K562 (cell line): ENCODE data around the gene DGCR8. TPM values are rescaled to one million over a fixed set of nuclear protein-coding genes. Genes with fewer than 3 reads are reported as not detected.

Experiments used
- E2F3 ChIP-seq: fragments of 250-450 bp; sonication (Bioruptor Pico); IDR thresholded peaks from 2 replicates; pipeline ENCODE4 v1.4.0; 2020; ENCODE audit warnings: mild to moderate bottlenecking
- HCFC1 ChIP-seq: IDR thresholded peaks from 2 replicates; pipeline ENCODE4 v1.6.1; 2012; ENCODE audit warnings: low read depth, low read length, improper control_type of control experiment
- HOXB6 ChIP-seq: fragments of 250-450 bp; sonication (Bioruptor Pico); IDR thresholded peaks from 2 replicates; pipeline ENCODE4 v1.5.1; 2022; ENCODE audit warnings: mild to moderate bottlenecking, borderline replicate concordance
- JUN ChIP-seq, 2 experiments: sonication (generic) in 1 of 2; formaldehyde crosslinking in 1 of 2; IDR thresholded peaks; 2 replicates each; pipeline versions ENCODE4 v1.6.1 to v1.8.0; 2012 to 2022; ENCODE audit warnings: borderline replicate concordance in 2 of 2, mild to moderate bottlenecking in 2 of 2, improper control_type of control experiment in 1 of 2, low read depth in 1 of 2, low read length in 1 of 2, missing genetic modification reagents in 1 of 2
- MXI1 ChIP-seq: IDR thresholded peaks from 2 replicates; pipeline ENCODE4 v1.6.1; 2011; ENCODE audit warnings: low read depth, mild to moderate bottlenecking, improper control_type of control experiment, low read length
- PHF8 ChIP-seq: fragments of 200-600 bp; sonication (generic); IDR thresholded peaks from 2 replicates; pipeline ENCODE4 v1.6.1; 2012; ENCODE audit warnings: mixed run types, mild to moderate bottlenecking, inconsistent platforms, low read length, moderate library complexity, borderline replicate concordance
- POLR2G ChIP-seq: fragments of 200-400 bp; formaldehyde crosslinking; IDR thresholded peaks from 2 replicates; pipeline ENCODE4 v1.6.1; 2017; ENCODE audit warnings: low read depth, mild to moderate bottlenecking, antibody characterized with exemption, low read length, moderate library complexity
- TBL1XR1 ChIP-seq, 2 experiments: IDR thresholded peaks; 2 replicates each; pipeline ENCODE4 v1.6.1; 2012; ENCODE audit warnings: improper control_type of control experiment in 2 of 2, low read length in 2 of 2, mild to moderate bottlenecking in 1 of 2
- TCF3 ChIP-seq: sonication (generic); formaldehyde crosslinking; IDR thresholded peaks from 2 replicates; pipeline ENCODE4 v1.4.0; 2020; ENCODE audit warnings: mild to moderate bottlenecking, missing genetic modification reagents
- U2AF1 ChIP-seq: fragments of 200-400 bp; formaldehyde crosslinking; optimal IDR thresholded peaks from 2 replicates; pipeline ENCODE3; 2017; ENCODE audit warnings: mild to moderate bottlenecking, low read depth, low read length, moderate library complexity
- YY1 ChIP-seq, 3 experiments: IDR thresholded peaks; 2 replicates each; pipeline ENCODE4 v1.6.1; 2011; ENCODE audit warnings: low read length in 2 of 3, mild to moderate bottlenecking in 2 of 3, moderate library complexity in 2 of 3, borderline replicate concordance in 1 of 3, control low read depth in 1 of 3, low read depth in 1 of 3; ENCODE audit not compliant: insufficient read depth in 3 of 3, insufficient replicate concordance in 2 of 3, control insufficient read depth in 1 of 3, insufficient read length in 1 of 3; ENCODE audit errors: extremely low read depth in 1 of 3
- ZC3H11A ChIP-seq: IDR thresholded peaks from 2 replicates; pipeline ENCODE4 v1.6.1; 2012; ENCODE audit warnings: low read depth, low read length, improper control_type of control experiment
- ZNF143 ChIP-seq: sonication (generic); formaldehyde crosslinking; IDR thresholded peaks from 2 replicates; pipeline ENCODE4 v1.9.0; 2022; ENCODE audit warnings: mild to moderate bottlenecking, missing genetic modification reagents
- ZNF197 ChIP-seq: fragments of 200-800 bp; sonication (Bioruptor generic); IDR thresholded peaks from 2 replicates; pipeline ENCODE4 v1.6.1; 2016; ENCODE audit warnings: low read depth, missing genetic modification characterization, missing compliant biosample characterization
- ZNF384 ChIP-seq: IDR thresholded peaks from 2 replicates; pipeline ENCODE4 v1.6.1; 2012; ENCODE audit warnings: low read depth, low read length, improper control_type of control experiment
- polyA plus RNA-seq, 8 experiments: library from polyadenylated mRNA; depleted of rRNA in 4 of 8; stranded (reverse) in 5 of 8; unstranded in 3 of 8; fragments of >200 nt; fragmentation: Nextera tagmentation in 2 of 8; fragmentation: Illumina TruSeq in 1 of 8; extraction: Ambion mirVana in 2 of 8; extraction: Trizol in 1 of 8; gene quantifications; 2 replicates each; pipeline versions ENCODE4 v1.2.1 to v1.2.3, GENCODE V29; 2011 to 2014; ENCODE audit warnings: inconsistent platforms in 1 of 8, missing spikeins in 1 of 8
- total RNA-seq, 7 experiments: library from RNA; depleted of rRNA in 6 of 7; stranded (reverse); fragments of >200 nt in 6 of 7; fragmentation: Illumina TruSeq in 2 of 7; extraction: Trizol in 2 of 7; gene quantifications; 2 replicates each; pipeline versions ENCODE4 v1.2.1 to v1.2.3, GENCODE V29; 2011 to 2021; ENCODE audit warnings: low replicate concordance in 1 of 7
- TF ChIP-seq, protein P1 (sequence below), 2 experiments: IDR thresholded peaks; 2 replicates each; pipeline ENCODE4 v1.6.1; 2011; ENCODE audit warnings: borderline replicate concordance in 1 of 2, control low read depth in 1 of 2, low read depth in 1 of 2, low read length in 1 of 2, mild to moderate bottlenecking in 1 of 2, mixed read lengths in 1 of 2, moderate library complexity in 1 of 2; ENCODE audit not compliant: insufficient read depth in 1 of 2, insufficient read length in 1 of 2, poor library complexity in 1 of 2, severe bottlenecking in 1 of 2; ENCODE audit errors: extremely low read depth in 1 of 2
- TF ChIP-seq, protein P2 (sequence below): fragments of 250-450 bp; sonication (Bioruptor Pico); IDR thresholded peaks from 2 replicates; pipeline ENCODE4 v1.8.0; 2021; ENCODE audit warnings: moderate library complexity, mild to moderate bottlenecking, inconsistent platforms
- TF ChIP-seq, protein P3 (sequence below): fragments of 450-650 bp; IDR thresholded peaks from 2 replicates; pipeline ENCODE4 v1.6.1; 2016; ENCODE audit warnings: low read depth, mild to moderate bottlenecking, moderate library complexity

DGCR8 gene
- total and polyA plus RNA-seq, 9 of the 15 experiments (the other 6 are each of a cell fraction or from before 2014, with no cell fraction given): 5.9 to 144 (median 80.1) TPM

DNA sequence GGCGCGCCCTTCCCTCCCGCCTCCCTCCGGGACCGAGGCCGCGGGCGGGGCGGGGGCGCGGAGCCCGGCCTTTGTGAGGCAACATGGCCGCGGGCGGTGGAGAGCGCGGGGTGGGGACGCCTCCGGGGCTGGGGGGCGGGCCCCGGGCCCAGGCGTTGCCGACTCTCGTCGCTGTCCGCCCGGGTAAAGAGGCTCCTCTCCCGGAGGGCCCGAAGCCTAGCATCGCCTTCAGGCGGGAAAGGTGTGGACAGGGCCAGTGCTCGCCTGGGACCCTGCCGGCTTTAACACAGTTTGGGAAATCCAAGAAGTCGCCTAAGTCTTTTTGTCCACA is 369 bp downstream of the DGCR8 start (continued):
- no peak for TF ChIP-seq ZNF197 (CRISPR knock-in tag)
- peak; percentile 30; the same call in 1 of the 2 replicates for TF ChIP-seq HCFC1
- TF ChIP-seq JUN (IDR thresholded peaks at IDR 0.05; ENCODE audit: borderline replicate concordance, low read depth, low read length): peak; percentile 49
- no peak for TF ChIP-seq JUN (CRISPR knock-in tag; IDR thresholded peaks at IDR 0.05; ENCODE audit: borderline replicate concordance)
- TF ChIP-seq U2AF1: no peak
- TF ChIP-seq HOXB6 (CRISPR knock-in tag): no peak
- TF ChIP-seq PHF8: peak; percentile 46; the same call in 1 of the 2 replicates
- TF ChIP-seq ZNF143 (CRISPR knock-in tag): no peak
- peak in 1 of 2 experiments; percentile 73; a peak in 1 of 4 replicates for TF ChIP-seq TBL1XR1 (IDR thresholded peaks at IDR 0.05; ENCODE audit: low read length in 2 of 2)
- 0 out of 2 replicates have a peak, but pooled peaks have one; percentile 7 for TF ChIP-seq ZNF384
- peak; percentile 70 for TF ChIP-seq MXI1
- peak in 2 of 3 experiments; percentile 75 to 98 for TF ChIP-seq YY1 (IDR thresholded peaks at IDR 0.05; ENCODE audit: borderline replicate concordance in 1 of 3, control insufficient read depth in 1 of 3, extremely low read depth in 1 of 3, insufficient read depth in 3 of 3, insufficient read length in 1 of 3, insufficient replicate concordance in 2 of 3, low read depth in 1 of 3, low read length in 2 of 3)
- TF ChIP-seq E2F3: peak; percentile 7; the same call in 1 of the 2 replicates
- TF ChIP-seq, protein P1, sequence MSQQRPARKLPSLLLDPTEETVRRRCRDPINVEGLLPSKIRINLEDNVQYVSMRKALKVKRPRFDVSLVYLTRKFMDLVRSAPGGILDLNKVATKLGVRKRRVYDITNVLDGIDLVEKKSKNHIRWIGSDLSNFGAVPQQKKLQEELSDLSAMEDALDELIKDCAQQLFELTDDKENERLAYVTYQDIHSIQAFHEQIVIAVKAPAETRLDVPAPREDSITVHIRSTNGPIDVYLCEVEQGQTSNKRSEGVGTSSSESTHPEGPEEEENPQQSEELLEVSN (IDR thresholded peaks at IDR 0.05; ENCODE audit: borderline replicate concordance in 1 of 2, extremely low read depth in 1 of 2, insufficient read depth in 1 of 2, insufficient read length in 1 of 2, low read depth in 1 of 2, low read length in 1 of 2, poor library complexity in 1 of 2, severe bottlenecking in 1 of 2): peak in 1 of 2 experiments; percentile 37
- TF ChIP-seq, protein P2, sequence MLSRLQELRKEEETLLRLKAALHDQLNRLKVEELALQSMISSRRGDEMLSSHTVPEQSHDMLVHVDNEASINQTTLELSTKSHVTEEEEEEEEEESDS: no peak
- TF ChIP-seq, protein P3, sequence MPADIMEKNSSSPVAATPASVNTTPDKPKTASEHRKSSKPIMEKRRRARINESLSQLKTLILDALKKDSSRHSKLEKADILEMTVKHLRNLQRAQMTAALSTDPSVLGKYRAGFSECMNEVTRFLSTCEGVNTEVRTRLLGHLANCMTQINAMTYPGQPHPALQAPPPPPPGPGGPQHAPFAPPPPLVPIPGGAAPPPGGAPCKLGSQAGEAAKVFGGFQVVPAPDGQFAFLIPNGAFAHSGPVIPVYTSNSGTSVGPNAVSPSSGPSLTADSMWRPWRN: no peak
- no peak for TF ChIP-seq TCF3
- 0 out of 2 replicates have a peak, but pooled peaks have one; percentile 58 for TF ChIP-seq ZC3H11A
- no peak for TF ChIP-seq POLR2G
